Suprapubic skin (tissue), 4 donors: ENCODE measurements around the gene SERHL2. TPM values are rescaled to one million over a fixed set of nuclear protein-coding genes. Genes with fewer than 3 reads are reported as not detected.
"Not testable (repeated sequence)": the region's sequence is repeated elsewhere in the genome, so short reads cannot be mapped to it uniquely, and the experiment has no call there.

Experiments
- DNase-seq, 2 donors: peaks; one replicate each; pipeline ENCODE4 v3.0.0-alpha.2; 2019; ENCODE audit warnings: low spot score in 2 of 2
- H3K27ac ChIP-seq: fragments of 200-600 bp; sonication (generic); one replicate; pipeline ENCODE4 v1.5.1; 2019
- H3K27me3 ChIP-seq: fragments of 200-600 bp; sonication (generic); one replicate; pipeline ENCODE4 v1.5.1; 2019
- H3K36me3 ChIP-seq: fragments of 200-600 bp; sonication (generic); one replicate; pipeline ENCODE4 v1.5.1; 2019
- H3K4me1 ChIP-seq: fragments of 200-600 bp; sonication (generic); one replicate; pipeline ENCODE4 v1.5.1; 2019
- H3K4me3 ChIP-seq: fragments of 200-600 bp; sonication (generic); one replicate; pipeline ENCODE4 v1.5.1; 2019; ENCODE audit warnings: mild to moderate bottlenecking
- H3K9me3 ChIP-seq: fragments of 200-600 bp; sonication (generic); one replicate; pipeline ENCODE4 v1.5.1; 2019
- CTCF ChIP-seq, 2 donors: fragments of 200-600 bp in 1 of 2; fragments of 450-650 bp in 1 of 2; sonication (generic) in 1 of 2; IDR thresholded peaks; one replicate each; pipeline ENCODE4 v1.5.1; 2016 to 2019; ENCODE audit warnings: antibody characterized with exemption in 2 of 2, mild to moderate bottlenecking in 1 of 2, moderate library complexity in 1 of 2
- EP300 ChIP-seq: sonication (generic); formaldehyde crosslinking; IDR thresholded peaks from one replicate; pipeline ENCODE4 v1.6.1; 2017; ENCODE audit warnings: antibody characterized with exemption
- POLR2A ChIP-seq, 2 donors: fragments of 450-650 bp; IDR thresholded peaks; one replicate each; pipeline ENCODE4 v1.6.1; 2017; ENCODE audit warnings: antibody characterized with exemption in 2 of 2, mild to moderate bottlenecking in 2 of 2, moderate library complexity in 2 of 2
- POLR2AphosphoS5 ChIP-seq, 3 donors: sonication (generic); formaldehyde crosslinking; IDR thresholded peaks; one replicate each; pipeline ENCODE4 v1.6.1; 2017; ENCODE audit warnings: antibody characterized with exemption in 3 of 3
- WGBS: methylation state at CpG from one replicate; pipeline ENCODE4 v1.1.5; 2018; 5-methylcytosine and 5-hydroxymethylcytosine counted together
- total RNA-seq, 4 donors: library from RNA; depleted of rRNA; stranded (reverse); fragments of >200 nt; gene quantifications; one replicate each; pipeline ENCODE4 v1.1.0, GENCODE V29; 2016

The SERHL2 gene
- total RNA-seq, 4 donors from 2014 or later: 13.0 to 96.1 (median 52.1) TPM

DNA sequence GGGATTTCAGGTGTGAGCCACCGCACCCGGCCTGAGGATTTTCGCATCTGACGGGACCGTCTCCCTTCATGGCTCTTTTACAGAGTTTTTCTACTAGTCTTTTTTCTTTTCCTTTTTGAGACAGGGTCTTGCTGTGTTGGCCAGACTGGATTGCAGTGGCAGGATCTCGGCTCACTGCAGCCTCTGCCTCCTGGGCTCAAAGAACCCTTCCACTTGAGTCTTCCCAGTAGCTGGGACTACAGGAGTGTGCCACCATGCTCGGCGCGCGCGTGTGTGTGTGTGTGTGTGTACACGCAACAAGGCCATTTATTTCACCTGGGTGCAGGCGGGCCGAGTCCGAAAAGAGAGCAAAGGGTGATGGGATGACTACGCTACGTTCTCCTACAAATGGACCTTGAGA, 10.9 kb downstream of the SERHL2 start:
- H3K4me3 ChIP-seq: no peak overlapping the region
- 98% methylated on average over 17 of the region's 17 CpGs for WGBS
- TF ChIP-seq POLR2AphosphoS5 (IDR thresholded peaks at IDR 0.05): no peak
- no peak for TF ChIP-seq EP300
- no peak for TF ChIP-seq CTCF (IDR thresholded peaks at IDR 0.05)
- H3K36me3 ChIP-seq: peaks cover 7% of the 10 kb centered on the region
- no peaks in the 10 kb centered on the region for H3K27me3 ChIP-seq
- H3K4me1 ChIP-seq: no peaks in the 10 kb centered on the region
- H3K27ac ChIP-seq: no peak overlapping the region
- H3K9me3 ChIP-seq: no peaks in the 10 kb centered on the region
- DNase-seq: no peak

- H3K4me3 ChIP-seq: no peak overlapping the region
- no peak overlapping the region for H3K27ac ChIP-seq
- H3K36me3 ChIP-seq: peaks cover 11% of the 10 kb centered on the region
- no peaks in the 10 kb centered on the region for H3K9me3 ChIP-seq
- no peaks in the 10 kb centered on the region for H3K4me1 ChIP-seq
- no peak for TF ChIP-seq CTCF (IDR thresholded peaks at IDR 0.05)
- no peak for TF ChIP-seq POLR2A (IDR thresholded peaks at IDR 0.05)
- TF ChIP-seq EP300: no peak
- no peak for TF ChIP-seq POLR2AphosphoS5 (IDR thresholded peaks at IDR 0.05)
- no peak for DNase-seq
- 97% methylated on average over 7 of the region's 12 CpGs for WGBS
- H3K27me3 ChIP-seq: no peaks in the 10 kb centered on the region
Observed at GRCh38 chr22:42565956-42566355, 12.2 kb downstream of the SERHL2 start.

DNA sequence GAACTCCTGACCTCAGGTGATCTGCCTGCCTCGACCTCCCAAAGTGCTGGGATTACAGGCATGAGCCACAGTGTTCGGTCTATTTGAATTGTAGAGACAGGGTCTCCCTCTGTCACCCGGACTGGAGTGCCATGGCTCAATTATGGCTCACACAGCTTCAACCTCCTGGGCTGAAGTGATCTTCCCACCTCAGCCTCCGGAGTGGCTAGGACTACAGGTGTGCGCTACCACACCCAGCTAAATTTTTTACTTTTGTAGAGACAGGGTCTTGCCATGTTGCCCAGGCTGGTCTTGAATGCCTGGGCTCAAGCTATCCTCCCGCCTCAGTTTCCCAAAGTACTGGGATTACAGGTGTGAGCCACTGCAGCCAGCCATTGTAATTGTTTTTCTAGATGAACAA, 14.2 kb downstream of the SERHL2 start:
- H3K27me3 ChIP-seq, H3K4me3 ChIP-seq, H3K9me3 ChIP-seq, H3K4me1 ChIP-seq, H3K27ac ChIP-seq, DNase-seq: not testable (repeated sequence)
- WGBS: 91% methylated on average over 4 of the region's 6 CpGs
- H3K36me3 ChIP-seq: peaks cover 31% of the 10 kb centered on the region

DNA sequence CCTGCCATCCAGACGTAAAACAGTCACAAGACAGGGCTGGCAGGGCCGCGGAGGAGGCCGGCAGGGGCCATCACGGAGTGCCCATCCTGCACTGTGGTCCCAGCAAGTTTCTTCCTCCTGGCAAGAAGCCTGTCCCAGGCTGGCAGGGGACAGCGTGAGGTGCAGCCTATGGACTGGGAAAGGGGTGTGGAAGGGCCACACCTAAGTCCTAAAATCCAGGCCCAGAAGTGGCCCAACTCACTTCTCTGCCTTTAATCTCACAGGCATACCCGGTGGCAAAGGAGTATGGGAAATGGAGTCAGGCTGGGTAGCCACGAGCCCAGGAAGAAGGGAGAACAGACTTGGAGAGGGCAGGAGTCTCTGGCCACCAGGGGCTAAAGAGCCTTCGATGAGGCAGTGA, 16.8 kb downstream of the SERHL2 start:
- H3K4me3 ChIP-seq, H3K9me3 ChIP-seq, H3K27me3 ChIP-seq, H3K4me1 ChIP-seq, DNase-seq, H3K27ac ChIP-seq: not testable (repeated sequence)
- peaks cover 47% of the 10 kb centered on the region for H3K36me3 ChIP-seq
- WGBS: 73% methylated on average over 8 of the region's 9 CpGs

DNA sequence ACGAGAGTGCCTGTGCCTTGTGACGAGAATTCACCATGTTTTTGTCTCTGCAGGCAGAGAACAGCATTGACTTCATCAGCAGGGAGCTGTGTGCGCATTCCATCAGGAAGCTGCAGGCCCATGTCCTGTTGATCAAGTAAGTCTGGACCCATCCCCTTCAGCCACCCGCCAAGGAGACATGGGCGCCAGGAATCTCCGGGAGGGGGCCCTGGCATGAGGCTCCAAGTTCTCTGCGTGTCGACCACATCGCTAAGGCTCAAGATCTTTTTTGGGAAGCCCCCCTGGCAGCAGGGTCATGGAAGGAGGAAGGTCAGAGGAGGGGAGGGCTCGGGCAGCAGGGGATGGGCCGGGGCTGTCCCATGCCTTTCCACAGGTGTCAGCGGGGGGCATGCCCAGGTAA, 17.3 kb downstream of the SERHL2 start:
- H3K36me3 ChIP-seq: peaks cover 47% of the 10 kb centered on the region
- 100% methylated on average over 1 of the region's 12 CpGs for WGBS

GRCh38 chr22:42574046-42574445, 20.3 kb downstream of the SERHL2 start:
- H3K27me3 ChIP-seq, H3K4me3 ChIP-seq, H3K9me3 ChIP-seq, DNase-seq, H3K4me1 ChIP-seq, H3K27ac ChIP-seq: not testable (repeated sequence)
- 100% methylated on average over 1 of the region's 1 CpG for WGBS
- H3K36me3 ChIP-seq: peaks cover 70% of the 10 kb centered on the region

More for the DNA sequence above, 17.3 kb downstream of the SERHL2 start:
- DNase-seq, H3K4me1 ChIP-seq, H3K27ac ChIP-seq, H3K27me3 ChIP-seq, H3K9me3 ChIP-seq, H3K4me3 ChIP-seq: not testable (repeated sequence)

GRCh38 chr22:42574468-42574867, 20.7 kb downstream of the SERHL2 start:
- H3K4me1 ChIP-seq, H3K9me3 ChIP-seq, H3K4me3 ChIP-seq, H3K27me3 ChIP-seq, H3K27ac ChIP-seq, DNase-seq: not testable (repeated sequence)
- H3K36me3 ChIP-seq: peaks cover 71% of the 10 kb centered on the region
- 92% methylated on average over 13 of the region's 21 CpGs for WGBS

DNA sequence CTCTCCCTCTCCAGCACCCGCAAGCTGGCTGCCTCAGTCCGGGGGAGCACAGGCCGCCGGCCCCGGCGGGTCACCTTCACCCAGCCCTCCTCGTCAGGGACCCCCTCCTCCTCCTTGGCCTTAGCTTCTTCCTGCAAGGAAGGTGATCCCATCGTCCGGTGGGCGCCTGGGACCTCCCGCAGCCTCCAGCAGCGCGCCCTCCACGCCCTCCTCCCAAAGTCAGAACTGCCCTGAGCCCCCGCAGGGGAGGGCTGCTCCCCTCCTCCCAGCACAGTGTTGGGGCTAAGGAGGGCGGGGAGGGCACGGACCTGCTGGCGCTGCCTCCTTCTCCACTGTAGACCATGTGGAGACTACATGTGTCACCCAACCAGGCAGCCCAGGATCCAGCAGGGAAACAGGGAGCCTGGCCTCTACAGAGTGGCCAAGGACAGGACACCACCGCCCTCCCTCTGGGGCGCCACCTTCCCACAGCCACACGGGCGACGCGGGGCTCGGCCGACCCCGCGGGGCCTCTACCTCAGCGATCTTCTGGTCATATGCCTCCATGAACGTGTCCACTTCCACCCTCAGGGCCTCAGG, 22.3 kb downstream of the SERHL2 start:
- not testable (repeated sequence) for H3K9me3 ChIP-seq, H3K27ac ChIP-seq, H3K4me1 ChIP-seq, H3K27me3 ChIP-seq, H3K4me3 ChIP-seq, DNase-seq
- peaks cover 71% of the 10 kb centered on the region for H3K36me3 ChIP-seq
- 95% methylated on average over 10 of the region's 30 CpGs for WGBS

GRCh38 chr22:42577141-42577540, 23.4 kb downstream of the SERHL2 start:
- not testable (repeated sequence) for H3K27me3 ChIP-seq, DNase-seq, H3K4me3 ChIP-seq, H3K4me1 ChIP-seq, H3K9me3 ChIP-seq, H3K27ac ChIP-seq
- peaks cover 60% of the 10 kb centered on the region for H3K36me3 ChIP-seq
- WGBS: no CpG with 5 or more reads among the region's 9 CpGs
